Heart left ventricle (tissue), 13 donors: ENCODE results near the gene NELL1.

Experiments used
- CTCF ChIP-seq, 12 donors: fragments of 200-600 bp; sonication (generic) in 4 of 12; IDR thresholded peaks; one replicate each; pipeline versions ENCODE4 v1.5.0 to v1.8.0; 2018 to 2022; ENCODE audit warnings: antibody characterized with exemption in 12 of 12, mild to moderate bottlenecking in 5 of 12
- POLR2A ChIP-seq, 2 donors: fragments of 450-650 bp; IDR thresholded peaks; one replicate each; pipeline ENCODE4 v1.6.1; 2017; ENCODE audit warnings: antibody characterized with exemption in 2 of 2, mild to moderate bottlenecking in 2 of 2, moderate library complexity in 2 of 2
- donor health status: ischemic (EF 13 %, LVEDD 7.1; RV severe dilation, severe dysfunction).
- donor health status: DM: no; HTN: yes; CAD: no.
- donor health status: DM: no; HTN: no; CAD: no.
- donor health status: ischemic (EF 25% LVEDD 6.9; RV normal size, moderate dysfunction).
- donor health status: ischemic (EF 25% LVEDD 5.7; RV mildly dilated, moderate dysfunction).
- donor health status: ischemic (EF 35%, LVEDD 5.7; RV mildly dilated, moderate dysfunction).
- donor health status: nonischemic (EF 11% LVEDD 7.7; RV severe dilation, severe dysfunction).
- donor health status: DM: yes; HTN: yes; CAD: no.
- donor health status: PGD.
- donor health status: ischemic (EF 29% LVEDD 5.4; RV normal size, mild dysfunction).
- donor health status: nonischemic (EF 23%, LVEDD 6.1; RV moderate dilation, normal function).

- no peak for TF ChIP-seq CTCF (IDR thresholded peaks at IDR 0.05)
- TF ChIP-seq POLR2A (IDR thresholded peaks at IDR 0.05): no peak
Observed at GRCh38 chr11:21470521-21470920, 801.1 kb downstream of the NELL1 start.
